ENCODE data around the gene ZNF334. TPM values are rescaled to one million over a fixed set of nuclear protein-coding genes. Genes with fewer than 3 reads are reported as not detected.

ZNF334 gene
- total RNA-seq, 1 donor from 2014 or later: 3.0 TPM

DNA sequence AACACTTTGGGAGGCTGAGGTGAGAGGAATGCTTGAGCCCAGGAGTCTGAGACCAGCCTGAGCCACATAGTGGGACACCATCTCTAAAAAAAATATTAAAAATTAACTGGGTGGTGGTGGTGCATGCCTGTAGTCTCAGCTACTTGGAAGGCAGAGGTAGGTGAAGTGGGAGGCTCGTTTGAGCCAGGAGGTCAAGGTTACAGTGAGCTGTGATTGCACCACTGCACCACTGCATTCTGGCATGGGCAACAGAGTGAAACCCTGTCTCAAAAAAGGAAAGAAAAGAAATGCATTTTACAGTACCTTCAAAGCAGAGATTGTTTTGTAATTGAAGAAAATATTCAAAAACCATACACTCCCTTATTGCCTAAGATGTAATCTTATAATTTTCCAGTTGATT is 30.6 kb upstream of the ZNF334 start:
- TF ChIP-seq CTCF (IDR thresholded peaks at IDR 0.05): no peak
- H3K27ac ChIP-seq: no peak overlapping the region
- intact Hi-C loops (cut with DNase I): no loop called here

GRCh38 chr20:46543033-46543432 is 29.7 kb upstream of the ZNF334 start:
- DNase-seq (no peak), ATAC-seq (no peak)
- no peaks in the 10 kb centered on the region for H3K9me3 ChIP-seq
- TF ChIP-seq CTCF (IDR thresholded peaks at IDR 0.05): no peak
- no peaks in the 10 kb centered on the region for H3K4me1 ChIP-seq
- peaks cover 36% of the 10 kb centered on the region for H3K27me3 ChIP-seq
- intact Hi-C loops (cut with DNase I): no loop called here
- H3K27ac ChIP-seq: no peak overlapping the region
- no peak overlapping the region for H3K4me3 ChIP-seq
- no peaks in the 10 kb centered on the region for H3K36me3 ChIP-seq

More for the DNA sequence above, 30.6 kb upstream of the ZNF334 start:
- H3K4me1 ChIP-seq: no peaks in the 10 kb centered on the region
- ATAC-seq: no peak
- no peak for DNase-seq
- H3K9me3 ChIP-seq: no peaks in the 10 kb centered on the region
- H3K27me3 ChIP-seq: peaks cover 31% of the 10 kb centered on the region
- H3K36me3 ChIP-seq: no peaks in the 10 kb centered on the region
- H3K4me3 ChIP-seq: no peak overlapping the region

- Histone ChIP-seq H3K4me3 (no peak overlapping the region), H3K27ac (no peak overlapping the region), H3K9me3 (no peaks in the 10 kb centered on the region), H3K36me3 (no peaks in the 10 kb centered on the region), H3K4me1 (no peaks in the 10 kb centered on the region), H3K27me3 (peaks cover 36% of the 10 kb centered on the region)
- ATAC-seq (no peak), DNase-seq (no peak)
- no peak for TF ChIP-seq CTCF (IDR thresholded peaks at IDR 0.05)
- intact Hi-C loops (cut with DNase I): no loop called here
These were observed 28.0 kb upstream of the ZNF334 start for GRCh38 chr20:46541229-46541935.

DNA sequence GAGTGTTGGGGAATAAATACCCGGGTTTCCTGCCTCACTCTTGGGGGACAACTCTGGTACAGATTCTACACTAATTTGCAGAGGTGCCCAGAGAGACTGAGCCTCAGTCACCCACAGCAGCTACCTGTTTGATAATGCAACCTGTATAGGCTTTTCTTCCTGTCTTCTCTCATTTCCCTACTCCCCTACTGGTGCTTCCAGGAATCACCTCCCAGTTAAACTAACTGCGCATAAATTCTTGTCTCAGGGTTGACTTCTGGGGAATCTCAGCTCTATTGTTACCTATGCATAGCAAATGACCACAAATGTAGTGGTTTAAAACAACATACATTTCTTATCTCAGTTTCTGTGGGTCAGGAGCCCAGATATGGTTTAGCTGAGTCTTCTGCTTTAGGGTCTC is 25.8 kb upstream of the ZNF334 start:
- intact Hi-C loops (cut with DNase I): no loop called here
- no peaks in the 10 kb centered on the region for H3K36me3 ChIP-seq
- no peak overlapping the region for H3K4me3 ChIP-seq
- no peaks in the 10 kb centered on the region for H3K4me1 ChIP-seq
- DNase-seq: no peak
- TF ChIP-seq CTCF (IDR thresholded peaks at IDR 0.05): no peak
- no peaks in the 10 kb centered on the region for H3K9me3 ChIP-seq
- no peak overlapping the region for H3K27ac ChIP-seq
- no peak for ATAC-seq
- H3K27me3 ChIP-seq: peaks cover 28% of the 10 kb centered on the region

DNA sequence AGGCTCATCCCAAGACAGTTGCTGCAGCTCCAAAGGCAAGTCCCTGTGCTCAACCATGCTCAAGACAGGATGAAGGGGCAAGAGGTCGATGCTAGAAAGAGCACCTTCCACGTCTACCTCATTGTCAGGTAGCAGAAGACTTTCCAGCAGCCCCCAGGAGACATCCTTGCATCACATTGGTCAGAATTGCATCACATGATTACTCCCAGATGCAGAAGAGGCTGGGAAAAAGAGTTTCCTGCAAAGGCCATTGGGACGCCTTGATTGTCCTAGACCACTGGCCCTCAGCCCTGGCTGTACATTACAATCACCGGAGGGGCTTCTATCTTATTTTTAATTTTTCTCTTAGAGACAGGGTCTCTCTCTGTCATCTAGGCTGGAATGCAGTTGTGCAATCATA is 17.3 kb upstream of the ZNF334 start:
- H3K9me3 ChIP-seq: no peaks in the 10 kb centered on the region
- ATAC-seq (no peak), DNase-seq (no peak)
- no peaks in the 10 kb centered on the region for H3K36me3 ChIP-seq
- H3K27ac ChIP-seq: no peak overlapping the region
- no peaks in the 10 kb centered on the region for H3K4me1 ChIP-seq
- intact Hi-C loops (cut with DNase I): no loop called here
- peaks cover 8% of the 10 kb centered on the region for H3K27me3 ChIP-seq
- TF ChIP-seq CTCF (IDR thresholded peaks at IDR 0.05): no peak
- no peak overlapping the region for H3K4me3 ChIP-seq
